Kasumi-1 (cell line): ENCODE data around the gene AHDC1.
"Not testable (repeated sequence)": the region's sequence is repeated elsewhere in the genome, so short reads cannot be mapped to it uniquely, and the experiment has no call there.

Source experiments
- DNase-seq, 2 experiments: peaks; one replicate each; lab custom pipeline; 2025; lab: John Stamatoyannopoulos, UW

Gene AHDC1

GRCh38 chr1:27632387-27633297, 28.7 kb upstream of the AHDC1 start:
- no peak for DNase-seq

- no peak for DNase-seq
Measured at GRCh38 chr1:27630859-27631491, 27.0 kb upstream of the AHDC1 start.

- no peak for DNase-seq
Measured at GRCh38 chr1:27628712-27629111, 24.8 kb upstream of the AHDC1 start.

- DNase-seq, result not testable (repeated sequence)
Measured at GRCh38 chr1:27627733-27628132, 23.8 kb upstream of the AHDC1 start.

GRCh38 chr1:27627061-27627460, 23.1 kb upstream of the AHDC1 start:
- DNase-seq, result no peak

GRCh38 chr1:27626031-27626935, 22.3 kb upstream of the AHDC1 start:
- DNase-seq, result peak; percentile 33 to 41

GRCh38 chr1:27624467-27625178, 20.7 kb upstream of the AHDC1 start:
- DNase-seq, result no peak

- peak; percentile 69 to 80 for DNase-seq
Measured at GRCh38 chr1:27623327-27624212, 19.6 kb upstream of the AHDC1 start.

- DNase-seq, result no peak
Measured at GRCh38 chr1:27622828-27623227, 18.9 kb upstream of the AHDC1 start.

GRCh38 chr1:27621051-27621920, 17.3 kb upstream of the AHDC1 start:
- peak in 1 of 2 experiments; percentile 27 for DNase-seq

- not testable (repeated sequence) for DNase-seq
Measured at GRCh38 chr1:27619782-27620438, 16.0 kb upstream of the AHDC1 start.

- peak; percentile 43 to 52 for DNase-seq
Measured at GRCh38 chr1:27618341-27619082, 14.6 kb upstream of the AHDC1 start.

GRCh38 chr1:27617420-27617819, 13.5 kb upstream of the AHDC1 start:
- DNase-seq, result no peak

GRCh38 chr1:27616441-27616840, 12.5 kb upstream of the AHDC1 start:
- peak in 1 of 2 experiments; percentile 21 for DNase-seq

- peak in 1 of 2 experiments; percentile 13 for DNase-seq
Measured at GRCh38 chr1:27615346-27616192, 11.6 kb upstream of the AHDC1 start.

- DNase-seq, result no peak
Measured at GRCh38 chr1:27614625-27615344, 10.8 kb upstream of the AHDC1 start.
